Calu3 (cell line): Measurements from ENCODE around the gene MLF2. TPM values are rescaled to one million over a fixed set of nuclear protein-coding genes. Genes with fewer than 3 reads are reported as not detected.

Experiments used
- BruUV-seq: library from RNA; stranded (reverse); fragments of 400-500 nt; replicated peaks from 2 replicates; lab custom pipeline; 2021; lab: Mats Ljungman, UMichigan
- CTCF ChIA-PET: fragments of 300-600 bp; sonication (Branson Sonifier 250); formaldehyde crosslinking; loops from one replicate; lab custom pipeline; 2022; ENCODE audit warnings: antibody characterized with exemption; lab: Charles Lee
- DNase-seq: peaks from one replicate; pipeline ENCODE4 v3.0.0; 2022
- H3K27ac Mint-ChIP-seq: one replicate; pipeline ENCODE4 v1.8.0; 2022; ENCODE audit warnings: mixed read lengths; ENCODE audit not compliant: unreplicated experiment
- H3K27me3 Mint-ChIP-seq: one replicate; pipeline ENCODE4 v1.8.0; 2022; ENCODE audit warnings: mixed read lengths; ENCODE audit not compliant: unreplicated experiment
- H3K36me3 Mint-ChIP-seq: one replicate; pipeline ENCODE4 v1.8.0; 2022; ENCODE audit warnings: mild to moderate bottlenecking, moderate library complexity, mixed read lengths; ENCODE audit not compliant: insufficient read depth, unreplicated experiment
- H3K4me1 Mint-ChIP-seq: one replicate; pipeline ENCODE4 v1.8.0; 2022; ENCODE audit warnings: mild to moderate bottlenecking, low read depth, mixed read lengths; ENCODE audit not compliant: unreplicated experiment
- H3K4me3 Mint-ChIP-seq: one replicate; pipeline ENCODE4 v1.8.0; 2022; ENCODE audit warnings: mild to moderate bottlenecking, low read depth, moderate library complexity, mixed read lengths; ENCODE audit not compliant: unreplicated experiment
- H3K9me3 Mint-ChIP-seq: one replicate; pipeline ENCODE4 v1.8.0; 2022; ENCODE audit warnings: low read depth, mixed read lengths; ENCODE audit not compliant: unreplicated experiment
- intact Hi-C: fragments of 100-400 bp; cut with micrococcal nuclease; formaldehyde crosslinking; loops from one replicate; pipeline ENCODE4 v1.10.0; 2022; ENCODE audit not compliant: unreplicated experiment
- total RNA-seq: library from RNA; stranded (reverse); gene quantifications from 2 replicates; pipeline ENCODE4 v1.2.3, GENCODE V29; 2022
- TF ChIP-seq, protein P1 (sequence below): fragments of 200-600 bp; IDR thresholded peaks from one replicate; pipeline ENCODE4 v1.8.0; 2022; ENCODE audit warnings: antibody characterized with exemption; ENCODE audit not compliant: unreplicated experiment

MLF2 gene
- total RNA-seq, 1 experiment from 2014 or later, result 176 TPM

DNA sequence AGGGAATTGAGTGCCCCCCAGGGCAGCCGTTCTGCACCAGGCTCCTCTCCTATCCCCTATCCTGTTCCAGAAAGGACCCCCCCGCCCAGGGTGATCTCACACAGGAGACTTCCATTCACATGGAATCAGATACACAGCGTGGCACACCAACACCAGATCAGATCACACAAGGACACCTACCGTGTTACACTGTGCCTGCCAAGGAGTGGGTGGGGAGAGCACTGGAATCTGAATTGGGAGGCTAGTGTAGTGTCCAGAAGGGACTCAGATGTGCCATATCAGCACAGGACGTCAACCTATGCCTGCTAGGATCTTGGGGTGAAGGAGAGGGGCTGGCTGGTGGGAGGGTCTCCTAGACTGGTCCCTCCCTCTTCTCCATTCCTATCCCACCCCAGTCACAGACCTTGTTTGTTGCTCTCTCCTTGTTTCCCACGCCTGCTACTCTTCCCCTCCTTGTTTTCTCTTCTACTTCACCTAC lies 15.5 kb upstream of the MLF2 start:
- no peak overlapping the region for H3K27ac Mint-ChIP-seq
- intact Hi-C loops, result loop anchor here (1.0 kb wide), 1 partner anchor 32 kb away; no protein-coding TSS in a partner anchor
- no peak for DNase-seq
- peak overlapping the region; percentile 18 for H3K4me3 Mint-ChIP-seq
- TF ChIP-seq, protein P1, sequence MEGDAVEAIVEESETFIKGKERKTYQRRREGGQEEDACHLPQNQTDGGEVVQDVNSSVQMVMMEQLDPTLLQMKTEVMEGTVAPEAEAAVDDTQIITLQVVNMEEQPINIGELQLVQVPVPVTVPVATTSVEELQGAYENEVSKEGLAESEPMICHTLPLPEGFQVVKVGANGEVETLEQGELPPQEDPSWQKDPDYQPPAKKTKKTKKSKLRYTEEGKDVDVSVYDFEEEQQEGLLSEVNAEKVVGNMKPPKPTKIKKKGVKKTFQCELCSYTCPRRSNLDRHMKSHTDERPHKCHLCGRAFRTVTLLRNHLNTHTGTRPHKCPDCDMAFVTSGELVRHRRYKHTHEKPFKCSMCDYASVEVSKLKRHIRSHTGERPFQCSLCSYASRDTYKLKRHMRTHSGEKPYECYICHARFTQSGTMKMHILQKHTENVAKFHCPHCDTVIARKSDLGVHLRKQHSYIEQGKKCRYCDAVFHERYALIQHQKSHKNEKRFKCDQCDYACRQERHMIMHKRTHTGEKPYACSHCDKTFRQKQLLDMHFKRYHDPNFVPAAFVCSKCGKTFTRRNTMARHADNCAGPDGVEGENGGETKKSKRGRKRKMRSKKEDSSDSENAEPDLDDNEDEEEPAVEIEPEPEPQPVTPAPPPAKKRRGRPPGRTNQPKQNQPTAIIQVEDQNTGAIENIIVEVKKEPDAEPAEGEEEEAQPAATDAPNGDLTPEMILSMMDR, result no peak
- H3K9me3 Mint-ChIP-seq, result no peaks in the 10 kb centered on the region
- peaks cover 50% of the 10 kb centered on the region for H3K36me3 Mint-ChIP-seq
- peaks cover 32% of the 10 kb centered on the region for H3K4me1 Mint-ChIP-seq
- CTCF ChIA-PET, result no interaction called here
- H3K27me3 Mint-ChIP-seq, result peaks cover 51% of the 10 kb centered on the region
- no TSS peak for BruUV-seq

DNA sequence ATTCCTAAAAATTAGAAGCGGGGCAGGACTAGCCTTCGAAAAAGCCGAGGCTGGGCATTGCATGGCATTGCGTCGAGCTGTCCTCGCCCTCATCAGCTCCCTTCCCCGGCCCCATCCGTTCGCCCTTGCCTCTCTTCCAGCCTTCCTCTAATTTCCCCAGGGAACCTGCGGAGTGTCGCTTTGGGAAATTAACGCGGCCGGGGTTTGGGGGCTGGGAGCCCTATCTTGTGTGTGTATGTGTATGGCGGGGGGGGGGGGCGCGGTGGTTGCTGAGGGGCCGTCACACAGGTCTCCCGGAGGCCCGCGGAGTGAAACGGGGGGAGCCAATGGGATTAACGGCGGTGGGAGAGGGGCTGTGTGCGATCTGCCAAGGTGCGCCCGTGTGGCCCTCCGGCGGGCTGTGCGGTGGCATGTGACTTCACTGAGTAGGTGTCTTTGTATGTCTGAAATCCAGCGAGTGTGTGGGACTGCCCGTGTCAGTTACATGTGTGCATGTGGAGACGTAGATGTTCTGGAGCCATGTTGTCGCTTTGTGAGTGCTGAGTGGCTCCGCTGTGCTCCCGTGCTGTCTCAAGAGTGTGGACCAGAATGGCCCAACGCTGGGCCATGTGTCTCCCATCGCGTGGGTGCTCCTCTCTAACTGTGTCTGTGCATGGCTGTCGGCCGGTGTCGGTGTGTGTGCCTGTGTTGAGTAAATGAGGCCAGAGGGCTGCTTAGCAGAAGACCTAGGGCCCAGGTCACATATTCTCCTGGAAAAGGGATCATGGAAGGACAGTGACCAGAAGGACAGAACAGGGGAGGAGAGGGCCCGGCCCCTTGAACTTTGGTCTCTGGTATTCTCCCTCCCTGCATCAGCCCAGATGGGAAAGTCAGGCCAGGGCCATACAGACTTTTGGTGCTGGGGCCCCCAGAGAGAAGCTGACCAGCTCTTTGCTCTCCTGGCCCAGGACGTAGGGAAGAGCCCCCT lies 14.7 kb upstream of the MLF2 start:
- intact Hi-C loops, result loop anchor here (1.0 kb wide), 1 partner anchor 33 kb away; no protein-coding TSS in a partner anchor
- Mint-ChIP-seq H3K27me3 (peaks cover 43% of the 10 kb centered on the region), H3K9me3 (no peaks in the 10 kb centered on the region), H3K4me1 (peaks cover 33% of the 10 kb centered on the region), H3K36me3 (peaks cover 50% of the 10 kb centered on the region), H3K4me3 (peak overlapping the region; percentile 81), H3K27ac (peak overlapping the region; percentile 80)
- TSS peak; percentile 57 for BruUV-seq
- TF ChIP-seq, protein P1, result no peak
- no peak for DNase-seq
- CTCF ChIA-PET, result interaction anchor here (0.6 to 2.5 kb wide), 9 partner anchors 10 to 356 kb away, joined by 3 to 24 read pairs (median 4); partner anchors contain the start of genes COPS7A, MLF2 and ZNF384

DNA sequence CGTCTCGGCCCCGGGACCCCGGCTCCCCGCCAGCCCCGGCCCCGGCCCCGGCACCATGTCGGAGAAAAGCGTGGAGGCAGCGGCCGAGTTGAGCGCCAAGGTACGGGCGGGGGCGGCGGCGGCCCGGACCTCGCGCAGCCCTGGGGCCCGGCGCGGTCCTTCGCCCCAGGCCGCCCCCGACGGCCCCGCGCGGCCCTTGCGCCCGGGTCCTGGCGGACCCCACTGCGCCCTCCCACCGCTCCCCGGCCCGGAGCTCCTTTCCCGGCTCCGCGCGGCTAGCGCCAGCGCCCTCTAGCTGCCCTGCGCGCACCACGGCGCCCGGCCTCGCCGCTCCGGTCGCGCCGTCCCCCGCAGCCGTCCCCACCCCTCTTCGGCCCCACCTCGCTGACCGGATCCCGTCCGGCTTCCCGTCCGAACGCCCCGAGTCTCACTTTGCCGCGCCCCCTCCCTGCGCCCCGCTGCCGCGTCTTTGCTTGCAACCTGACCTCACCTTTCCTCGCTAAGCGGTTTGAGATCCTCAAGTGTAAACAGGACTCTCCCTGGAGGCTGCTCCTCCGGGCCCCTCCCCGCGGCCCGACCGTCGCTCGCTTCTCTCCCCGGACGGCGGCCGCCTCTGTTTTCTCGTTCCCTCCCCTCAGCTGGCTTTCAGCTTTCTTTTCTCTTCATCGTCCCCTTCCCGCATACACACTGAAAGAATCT lies 13.9 kb upstream of the MLF2 start:
- H3K4me1 Mint-ChIP-seq, result peaks cover 40% of the 10 kb centered on the region
- H3K27me3 Mint-ChIP-seq, result peaks cover 34% of the 10 kb centered on the region
- no TSS peak for BruUV-seq

More for the DNA sequence above, 13.9 kb upstream of the MLF2 start:
- DNase-seq, result peak; percentile 87
- TF ChIP-seq, protein P1, result peak; percentile 61
- Mint-ChIP-seq H3K36me3 (peaks cover 50% of the 10 kb centered on the region), H3K4me3 (peak overlapping the region; percentile 81), H3K27ac (peak overlapping the region; percentile 80), H3K9me3 (peaks cover 2% of the 10 kb centered on the region)
- intact Hi-C loops, result no loop called here
- CTCF ChIA-PET, result interaction anchor here (0.5 to 2.5 kb wide), 12 partner anchors 11 to 355 kb away, joined by 3 to 24 read pairs (median 4); partner anchors contain the start of genes COPS7A, MLF2, P3H3 and ZNF384
